Sigmoid colon (tissue), 4 donors: ENCODE results near the gene LRP1.

Experiments
- CTCF ChIP-seq, 4 experiments: fragments of 450-650 bp in 3 of 4; fragments of 200-600 bp in 1 of 4; IDR thresholded peaks; one replicate each; pipeline ENCODE4 v1.5.1; 2016 to 2019; ENCODE audit warnings: antibody characterized with exemption in 4 of 4, mild to moderate bottlenecking in 3 of 4, moderate library complexity in 2 of 4
- POLR2A ChIP-seq, 2 donors: fragments of 450-650 bp; IDR thresholded peaks; one replicate each; pipeline ENCODE4 v1.6.1; 2016; ENCODE audit warnings: antibody characterized with exemption in 2 of 2, mild to moderate bottlenecking in 2 of 2, moderate library complexity in 2 of 2
- POLR2AphosphoS5 ChIP-seq, 4 donors: sonication (generic); formaldehyde crosslinking; IDR thresholded peaks; one replicate each; pipeline ENCODE4 v1.6.1; 2017; ENCODE audit warnings: antibody characterized with exemption in 4 of 4

- TF ChIP-seq CTCF (IDR thresholded peaks at IDR 0.05): no peak
- TF ChIP-seq POLR2AphosphoS5 (IDR thresholded peaks at IDR 0.05): no peak
- TF ChIP-seq POLR2A (IDR thresholded peaks at IDR 0.05): no peak
These were observed 88.0 kb downstream of the LRP1 start, which contains the start of gene NXPH4 for GRCh38 chr12:57216014-57216911.
